ENCODE data around the gene IFITM10. TPM values are rescaled to one million over a fixed set of nuclear protein-coding genes. Genes with fewer than 3 reads are reported as not detected.

The IFITM10 gene
- total RNA-seq, 8 experiments from 2014 or later, result 0.31 to 3.1 (median 0.73) TPM

- in situ Hi-C loops (cut with MboI; ENCODE audit: low pct_unique_long_range_greater_than_20kb in 2 of 9, low sequenced_read_pairs in 9 of 9, unreplicated experiment in 9 of 9), result loop anchor here in 3 of 9 experiments (25.0 kb wide), 1 partner anchor 97 kb away; no protein-coding TSS in a partner anchor
- no peak for ATAC-seq (replicated peaks in 6 of 8)
- 36 to 94% (median 74%) methylated on average over 3 to 10 of the region's 24 CpGs; no CpG with 5 or more reads in 2 of the 10 experiments for WGBS, 10 experiments
These were observed 35.2 kb downstream of the IFITM10 start for GRCh38 chr11:1714908-1715885.

GRCh38 chr11:1708716-1709115, 41.7 kb downstream of the IFITM10 start:
- in situ Hi-C loops (cut with MboI; ENCODE audit: low pct_unique_long_range_greater_than_20kb in 2 of 9, low sequenced_read_pairs in 9 of 9, unreplicated experiment in 9 of 9), result loop anchor here in 4 of 9 experiments (10.0 to 25.0 kb wide), 2 partner anchors 104 to 106 kb away; no protein-coding TSS in a partner anchor

More at GRCh38 chr11:1714908-1715885, 35.2 kb downstream of the IFITM10 start:
- Histone ChIP-seq H3K4me1 (replicated peaks in 1 of 2) (no peaks in the 10 kb centered on the region), H3K27ac (no peak overlapping the region), H3K4me3 (no peak overlapping the region)

GRCh38 chr11:1707751-1708150, 42.6 kb downstream of the IFITM10 start:
- WGBS, 10 experiments, result 0 to 100% (median 32%) methylated on average over 1 to 4 of the region's 4 CpGs
- ATAC-seq (replicated peaks in 6 of 8), result no peak
- in situ Hi-C loops (cut with MboI; ENCODE audit: low pct_unique_long_range_greater_than_20kb in 2 of 9, low sequenced_read_pairs in 9 of 9, unreplicated experiment in 9 of 9), result loop anchor here in 4 of 9 experiments (10.0 to 25.0 kb wide), 2 partner anchors 105 to 107 kb away; no protein-coding TSS in a partner anchor
- H3K4me3 ChIP-seq, result no peak overlapping the region
- no peaks in the 10 kb centered on the region for H3K4me1 ChIP-seq (replicated peaks in 1 of 2)
- no peak overlapping the region for H3K27ac ChIP-seq

More at GRCh38 chr11:1708716-1709115, 41.7 kb downstream of the IFITM10 start:
- Histone ChIP-seq H3K27ac (no peak overlapping the region), H3K4me3 (no peak overlapping the region), H3K4me1 (replicated peaks in 1 of 2) (no peaks in the 10 kb centered on the region)
- ATAC-seq (replicated peaks in 6 of 8), result no peak
- 21 to 85% (median 60%) methylated on average over 2 to 8 of the region's 10 CpGs; no CpG with 5 or more reads in 3 of the 10 experiments for WGBS, 10 experiments

- H3K27ac ChIP-seq, result no peak overlapping the region
- no peaks in the 10 kb centered on the region for H3K4me1 ChIP-seq (replicated peaks in 1 of 2)
- no peak overlapping the region for H3K4me3 ChIP-seq
- 62 to 100% (median 71%) methylated on average over 1 to 11 of the region's 17 CpGs; no CpG with 5 or more reads in 5 of the 10 experiments for WGBS, 10 experiments
- ATAC-seq (replicated peaks in 6 of 8), result no peak
- in situ Hi-C loops (cut with MboI; ENCODE audit: low pct_unique_long_range_greater_than_20kb in 2 of 9, low sequenced_read_pairs in 9 of 9, unreplicated experiment in 9 of 9), result loop anchor here in 4 of 9 experiments (10.0 to 25.0 kb wide), 2 partner anchors 105 to 108 kb away; no protein-coding TSS in a partner anchor
These were observed 43.6 kb downstream of the IFITM10 start for GRCh38 chr11:1706634-1707400.

- H3K4me3 ChIP-seq, result no peak overlapping the region
- WGBS, 10 experiments, result 19 to 100% (median 61%) methylated on average over 1 to 9 of the region's 15 CpGs; no CpG with 5 or more reads in 1 of the 10 experiments
- no peak for ATAC-seq (replicated peaks in 6 of 8)
- no peaks in the 10 kb centered on the region for H3K4me1 ChIP-seq (replicated peaks in 1 of 2)
- in situ Hi-C loops (cut with MboI; ENCODE audit: low pct_unique_long_range_greater_than_20kb in 2 of 9, low sequenced_read_pairs in 9 of 9, unreplicated experiment in 9 of 9), result loop anchor here in 4 of 9 experiments (10.0 to 25.0 kb wide), 2 partner anchors 107 to 109 kb away; no protein-coding TSS in a partner anchor
- H3K27ac ChIP-seq, result no peak overlapping the region
These were observed 45.0 kb downstream of the IFITM10 start for GRCh38 chr11:1705126-1706052.

GRCh38 chr11:1703146-1703545, 47.2 kb downstream of the IFITM10 start:
- in situ Hi-C loops (cut with MboI; ENCODE audit: low pct_unique_long_range_greater_than_20kb in 2 of 9, low sequenced_read_pairs in 9 of 9, unreplicated experiment in 9 of 9), result loop anchor here in 4 of 9 experiments (10.0 to 25.0 kb wide), 2 partner anchors 109 to 112 kb away; no protein-coding TSS in a partner anchor
- Histone ChIP-seq H3K4me1 (replicated peaks in 1 of 2) (no peaks in the 10 kb centered on the region), H3K4me3 (no peak overlapping the region), H3K27ac (no peak overlapping the region)
- 20 to 93% (median 69%) methylated on average over 1 to 6 of the region's 6 CpGs for WGBS, 10 experiments
- ATAC-seq (replicated peaks in 6 of 8), result no peak

- ATAC-seq (replicated peaks in 6 of 8), result no peak
- in situ Hi-C loops (cut with MboI; ENCODE audit: low pct_unique_long_range_greater_than_20kb in 2 of 9, low sequenced_read_pairs in 9 of 9, unreplicated experiment in 9 of 9), result loop anchor here in 4 of 9 experiments (10.0 to 25.0 kb wide), 2 partner anchors 110 to 112 kb away; no protein-coding TSS in a partner anchor
- Histone ChIP-seq H3K4me1 (replicated peaks in 1 of 2) (no peaks in the 10 kb centered on the region), H3K4me3 (no peak overlapping the region), H3K27ac (no peak overlapping the region)
- WGBS, 10 experiments, result 26 to 90% (median 77%) methylated on average over 2 to 10 of the region's 10 CpGs; no CpG with 5 or more reads in 1 of the 10 experiments
These were observed 47.9 kb downstream of the IFITM10 start for GRCh38 chr11:1702506-1702905.

GRCh38 chr11:1701091-1701807, 49.1 kb downstream of the IFITM10 start:
- 42 to 66% (median 55%) methylated on average over 3 to 8 of the region's 10 CpGs; no CpG with 5 or more reads in 5 of the 10 experiments for WGBS, 10 experiments
- no peak overlapping the region for H3K27ac ChIP-seq
- H3K4me3 ChIP-seq, result no peak overlapping the region
- no peaks in the 10 kb centered on the region for H3K4me1 ChIP-seq (replicated peaks in 1 of 2)
- ATAC-seq (replicated peaks in 6 of 8), result no peak
- in situ Hi-C loops (cut with MboI; ENCODE audit: low pct_unique_long_range_greater_than_20kb in 2 of 9, low sequenced_read_pairs in 9 of 9, unreplicated experiment in 9 of 9), result loop anchor here in 4 of 9 experiments (10.0 to 25.0 kb wide), 2 partner anchors 111 to 114 kb away; no protein-coding TSS in a partner anchor

GRCh38 chr11:1699771-1700170, 50.6 kb downstream of the IFITM10 start:
- Histone ChIP-seq H3K4me3 (no peak overlapping the region), H3K27ac (no peak overlapping the region), H3K4me1 (replicated peaks in 1 of 2) (no peaks in the 10 kb centered on the region)
- in situ Hi-C loops (cut with MboI; ENCODE audit: low pct_unique_long_range_greater_than_20kb in 2 of 9, low sequenced_read_pairs in 9 of 9, unreplicated experiment in 9 of 9), result loop anchor here in 5 of 9 experiments (10.0 to 25.0 kb wide), 5 partner anchors 113 to 463 kb away; partner anchors contain the start of genes SYT8 (in 2 of the 5), TNNI2 (in 2 of the 5), INS (in 1 of the 5) and TH (in 1 of the 5)
- no peak for ATAC-seq (replicated peaks in 6 of 8)
- WGBS, 10 experiments, result 0 to 90% (median 68%) methylated on average over 1 to 3 of the region's 5 CpGs; no CpG with 5 or more reads in 5 of the 10 experiments

GRCh38 chr11:1696608-1697570, 53.5 kb downstream of the IFITM10 start, which contains the start of gene KRTAP5-6:
Gene KRTAP5-6, plus strand, starts transcription at chr11:1697195. Its CDS starts 51 bp downstream, at chr11:1697246.
- Histone ChIP-seq H3K4me3 (no peak within 1 kb of the TSS), H3K27ac (no peak within 1 kb of the TSS), H3K4me1 (replicated peaks in 1 of 2) (peaks cover 3 to 8% of the 10 kb centered on the region in 2 donors)
- WGBS, 10 experiments, result 27 to 86% (median 69%) methylated on average over 3 to 9 of the region's 11 CpGs; no CpG with 5 or more reads in 4 of the 10 experiments
- in situ Hi-C loops (cut with MboI; ENCODE audit: low pct_unique_long_range_greater_than_20kb in 2 of 9, low sequenced_read_pairs in 9 of 9, unreplicated experiment in 9 of 9), result loop anchor here in 3 of 9 experiments (10.0 to 25.0 kb wide), 3 partner anchors 138 to 465 kb away; partner anchors contain the start of genes SYT8 (in 2 of the 3), TNNI2 (in 2 of the 3), INS (in 1 of the 3) and TH (in 1 of the 3)
- ATAC-seq (replicated peaks in 6 of 8), result no peak

All from motor neuron (in vitro differentiated cells).